Measurements from ENCODE around the gene SFRP5. TPM values are rescaled to one million over a fixed set of nuclear protein-coding genes. Genes with fewer than 3 reads are reported as not detected.

SFRP5 gene
- total and polyA plus RNA-seq, 2 of the 13 experiments (the other 11 are each of a cell fraction or from before 2014, with no cell fraction given), result 0.32 to 1.7 TPM

DNA sequence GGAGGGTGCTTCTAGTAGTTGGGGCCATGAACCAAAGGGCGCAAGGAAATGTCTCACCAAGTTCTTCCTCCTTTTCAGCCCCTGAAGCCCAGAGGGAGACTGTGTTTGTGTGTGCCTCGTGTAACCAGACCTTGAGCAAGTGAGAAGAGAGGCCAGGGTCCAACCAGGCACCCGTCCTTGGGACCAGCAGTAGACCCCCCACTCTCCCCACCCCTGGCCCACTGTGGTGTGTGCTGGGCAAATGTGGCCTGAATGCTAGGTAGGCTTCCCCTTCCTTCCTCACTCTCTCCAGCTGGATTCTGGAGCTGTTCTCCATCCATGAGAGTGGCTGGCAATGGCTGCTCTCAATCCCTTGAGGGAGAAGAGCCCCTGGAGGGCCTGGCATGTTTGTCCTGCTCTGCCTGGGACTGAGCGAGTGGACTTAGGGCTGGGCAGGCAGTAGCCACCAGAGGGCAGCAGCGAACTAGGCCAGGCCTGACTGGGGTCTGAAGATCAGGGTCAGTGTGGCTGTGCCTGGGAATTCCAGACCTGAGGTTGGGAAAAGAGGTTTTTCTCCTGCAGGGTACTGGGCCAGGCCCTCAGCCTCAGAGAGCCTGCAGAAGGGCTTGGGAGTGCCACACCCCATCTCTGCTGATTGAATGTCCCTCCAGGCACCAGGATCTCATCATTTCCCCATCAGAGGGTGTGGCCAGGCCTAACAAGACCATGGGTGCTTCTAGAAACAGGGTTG is 12.5 kb downstream of the SFRP5 start (continued):
- TF ChIP-seq, protein P1, sequence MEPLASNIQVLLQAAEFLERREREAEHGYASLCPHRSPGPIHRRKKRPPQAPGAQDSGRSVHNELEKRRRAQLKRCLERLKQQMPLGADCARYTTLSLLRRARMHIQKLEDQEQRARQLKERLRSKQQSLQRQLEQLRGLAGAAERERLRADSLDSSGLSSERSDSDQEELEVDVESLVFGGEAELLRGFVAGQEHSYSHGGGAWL (CRISPR knock-in tag; IDR thresholded peaks at IDR 0.05), result peak; percentile 76; the same call in 1 of the 2 replicates
- TF ChIP-seq ZFY (CRISPR knock-in tag; IDR thresholded peaks at IDR 0.05) (no peak), ZNF260 (CRISPR knock-in tag; IDR thresholded peaks at IDR 0.05; ENCODE audit: borderline replicate concordance, low read depth) (no peak), BRD4 (CRISPR knock-in tag; IDR thresholded peaks at IDR 0.05) (no peak), ZNF580 (CRISPR knock-in tag; IDR thresholded peaks at IDR 0.05; ENCODE audit: borderline replicate concordance, low read depth) (peak; percentile 52; the same call in 1 of the 2 replicates), POLR2G (IDR thresholded peaks at IDR 0.05; ENCODE audit: low read depth, low read length) (no peak), MLLT10 (CRISPR knock-in tag; IDR thresholded peaks at IDR 0.05) (no peak), PPARG (CRISPR knock-in tag; conservative IDR thresholded peaks at IDR 0.05) (no peak), PAF1 (CRISPR knock-in tag; IDR thresholded peaks at IDR 0.05) (no peak), BCL6 (CRISPR knock-in tag; IDR thresholded peaks at IDR 0.05) (0 out of 2 replicates have a peak, but pooled peaks have one; percentile 18), MBNL3 (CRISPR knock-in tag; conservative IDR thresholded peaks at IDR 0.05) (no peak), CENPBD1 (CRISPR knock-in tag; IDR thresholded peaks at IDR 0.05; ENCODE audit: borderline replicate concordance, low read depth) (no peak), ZNF773 (CRISPR knock-in tag; IDR thresholded peaks at IDR 0.05; ENCODE audit: borderline replicate concordance) (no peak), ZNF276 (CRISPR knock-in tag; IDR thresholded peaks at IDR 0.05; ENCODE audit: low read depth) (0 out of 2 replicates have a peak, but pooled peaks have one; percentile 56), IRF2 (CRISPR knock-in tag; IDR thresholded peaks at IDR 0.05) (peak; percentile 56; the same call in 1 of the 2 replicates), ZNF337 (CRISPR knock-in tag; IDR thresholded peaks at IDR 0.05; ENCODE audit: borderline replicate concordance, low read depth) (no peak), JUN (CRISPR knock-in tag; IDR thresholded peaks at IDR 0.05) (no peak), RFX1 (IDR thresholded peaks at IDR 0.05) (no peak), DBP (CRISPR knock-in tag; IDR thresholded peaks at IDR 0.05; ENCODE audit: not compliant biosample characterization) (no peak), HINFP (CRISPR knock-in tag; IDR thresholded peaks at IDR 0.05; ENCODE audit: low read depth) (peak; percentile 50; the same call in 1 of the 2 replicates), ZNF766 (CRISPR knock-in tag; IDR thresholded peaks at IDR 0.05; ENCODE audit: borderline replicate concordance) (no peak), IRX3 (CRISPR knock-in tag; IDR thresholded peaks at IDR 0.05; ENCODE audit: borderline replicate concordance, low read depth) (no peak)
- TF ChIP-seq, protein P2, sequence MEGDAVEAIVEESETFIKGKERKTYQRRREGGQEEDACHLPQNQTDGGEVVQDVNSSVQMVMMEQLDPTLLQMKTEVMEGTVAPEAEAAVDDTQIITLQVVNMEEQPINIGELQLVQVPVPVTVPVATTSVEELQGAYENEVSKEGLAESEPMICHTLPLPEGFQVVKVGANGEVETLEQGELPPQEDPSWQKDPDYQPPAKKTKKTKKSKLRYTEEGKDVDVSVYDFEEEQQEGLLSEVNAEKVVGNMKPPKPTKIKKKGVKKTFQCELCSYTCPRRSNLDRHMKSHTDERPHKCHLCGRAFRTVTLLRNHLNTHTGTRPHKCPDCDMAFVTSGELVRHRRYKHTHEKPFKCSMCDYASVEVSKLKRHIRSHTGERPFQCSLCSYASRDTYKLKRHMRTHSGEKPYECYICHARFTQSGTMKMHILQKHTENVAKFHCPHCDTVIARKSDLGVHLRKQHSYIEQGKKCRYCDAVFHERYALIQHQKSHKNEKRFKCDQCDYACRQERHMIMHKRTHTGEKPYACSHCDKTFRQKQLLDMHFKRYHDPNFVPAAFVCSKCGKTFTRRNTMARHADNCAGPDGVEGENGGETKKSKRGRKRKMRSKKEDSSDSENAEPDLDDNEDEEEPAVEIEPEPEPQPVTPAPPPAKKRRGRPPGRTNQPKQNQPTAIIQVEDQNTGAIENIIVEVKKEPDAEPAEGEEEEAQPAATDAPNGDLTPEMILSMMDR (CRISPR knock-in tag; IDR thresholded peaks at IDR 0.05), result peak; percentile 99
